Esophagus muscularis mucosa (tissue), 3 donors: ENCODE measurements around the gene PSD4.

ENCODE experiments used
- POLR2AphosphoS5 ChIP-seq, 2 donors: sonication (generic); formaldehyde crosslinking; IDR thresholded peaks; one replicate each; pipeline ENCODE4 v1.6.1; 2017; ENCODE audit warnings: antibody characterized with exemption in 2 of 2
- TF ChIP-seq, protein P1 (sequence below), 3 experiments: fragments of 200-600 bp in 2 of 3; fragments of 450-650 bp in 1 of 3; sonication (generic) in 2 of 3; IDR thresholded peaks; one replicate each; pipeline ENCODE4 v1.5.1; 2017 to 2019; ENCODE audit warnings: antibody characterized with exemption in 3 of 3, mild to moderate bottlenecking in 2 of 3, moderate library complexity in 1 of 3

- TF ChIP-seq, protein P1, sequence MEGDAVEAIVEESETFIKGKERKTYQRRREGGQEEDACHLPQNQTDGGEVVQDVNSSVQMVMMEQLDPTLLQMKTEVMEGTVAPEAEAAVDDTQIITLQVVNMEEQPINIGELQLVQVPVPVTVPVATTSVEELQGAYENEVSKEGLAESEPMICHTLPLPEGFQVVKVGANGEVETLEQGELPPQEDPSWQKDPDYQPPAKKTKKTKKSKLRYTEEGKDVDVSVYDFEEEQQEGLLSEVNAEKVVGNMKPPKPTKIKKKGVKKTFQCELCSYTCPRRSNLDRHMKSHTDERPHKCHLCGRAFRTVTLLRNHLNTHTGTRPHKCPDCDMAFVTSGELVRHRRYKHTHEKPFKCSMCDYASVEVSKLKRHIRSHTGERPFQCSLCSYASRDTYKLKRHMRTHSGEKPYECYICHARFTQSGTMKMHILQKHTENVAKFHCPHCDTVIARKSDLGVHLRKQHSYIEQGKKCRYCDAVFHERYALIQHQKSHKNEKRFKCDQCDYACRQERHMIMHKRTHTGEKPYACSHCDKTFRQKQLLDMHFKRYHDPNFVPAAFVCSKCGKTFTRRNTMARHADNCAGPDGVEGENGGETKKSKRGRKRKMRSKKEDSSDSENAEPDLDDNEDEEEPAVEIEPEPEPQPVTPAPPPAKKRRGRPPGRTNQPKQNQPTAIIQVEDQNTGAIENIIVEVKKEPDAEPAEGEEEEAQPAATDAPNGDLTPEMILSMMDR (IDR thresholded peaks at IDR 0.05), result no peak
- TF ChIP-seq POLR2AphosphoS5 (IDR thresholded peaks at IDR 0.05), result no peak
Observed at GRCh38 chr2:113149553-113150257, 24.1 kb upstream of the PSD4 start.
